Stimulated activated CD4-positive, alpha-beta T cell treated with anti-CD3 and anti-CD28 coated beads, TNF-alpha, amount 100 ng/mL, for 4 hours (primary cell): ENCODE data around the gene TRAPPC10.

Experiments
- DNase-seq, 3 experiments: peaks; one replicate each; pipeline ENCODE4 v3.0.0-alpha.2; 2020; ENCODE audit warnings: low read depth in 3 of 3

TRAPPC10 gene

DNA sequence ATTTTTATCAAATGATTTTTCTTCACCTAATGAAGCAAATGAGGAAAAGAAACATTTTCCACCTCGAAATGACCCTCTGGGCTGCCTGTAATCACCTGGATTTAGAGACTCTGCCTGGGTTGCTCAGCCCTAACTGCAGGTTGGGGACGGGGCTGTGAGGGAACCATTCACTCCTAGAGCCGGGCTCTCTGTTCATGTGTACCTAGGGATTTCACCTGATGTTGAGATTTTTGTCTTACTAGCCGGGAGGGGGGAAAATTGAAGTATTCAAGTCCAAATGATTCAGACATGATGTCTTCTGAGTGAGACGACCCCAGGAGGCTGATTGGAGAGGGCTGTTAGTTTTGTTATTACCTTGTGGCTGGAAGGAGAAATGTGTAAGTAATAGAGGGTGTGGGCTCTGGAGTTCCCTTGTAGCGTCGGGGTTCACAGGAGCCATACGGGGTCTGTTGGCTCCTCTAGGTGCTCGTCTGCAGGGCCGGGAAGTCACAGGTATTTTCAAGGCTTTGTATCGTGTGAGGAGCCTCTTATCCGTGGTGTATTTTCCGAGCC is 52.8 kb downstream of the TRAPPC10 start:
- no peak for DNase-seq

- DNase-seq = peak; percentile 33 to 67 (median 59)
Observed at GRCh38 chr21:44065428-44065827, 53.3 kb downstream of the TRAPPC10 start.

DNA sequence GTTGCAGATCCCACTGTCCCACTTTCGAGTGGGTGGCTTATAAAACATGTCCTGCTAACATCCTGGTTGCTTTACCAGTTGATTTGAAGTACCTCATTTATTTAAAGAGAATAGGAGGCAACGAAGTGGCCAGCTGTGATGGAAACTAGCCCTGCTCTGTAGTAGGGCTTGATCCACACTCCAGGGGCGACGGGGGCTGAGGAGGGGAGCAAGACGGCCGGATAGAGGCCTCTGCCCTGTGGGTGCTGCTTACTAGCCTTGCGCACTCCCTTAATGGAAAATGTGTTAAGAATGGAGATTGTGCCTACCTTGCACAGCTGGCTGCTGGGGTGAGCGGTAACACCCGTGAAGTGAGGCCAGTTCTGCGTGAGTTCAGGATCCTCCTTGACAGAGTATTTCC is 54.0 kb downstream of the TRAPPC10 start:
- DNase-seq = no peak

DNA sequence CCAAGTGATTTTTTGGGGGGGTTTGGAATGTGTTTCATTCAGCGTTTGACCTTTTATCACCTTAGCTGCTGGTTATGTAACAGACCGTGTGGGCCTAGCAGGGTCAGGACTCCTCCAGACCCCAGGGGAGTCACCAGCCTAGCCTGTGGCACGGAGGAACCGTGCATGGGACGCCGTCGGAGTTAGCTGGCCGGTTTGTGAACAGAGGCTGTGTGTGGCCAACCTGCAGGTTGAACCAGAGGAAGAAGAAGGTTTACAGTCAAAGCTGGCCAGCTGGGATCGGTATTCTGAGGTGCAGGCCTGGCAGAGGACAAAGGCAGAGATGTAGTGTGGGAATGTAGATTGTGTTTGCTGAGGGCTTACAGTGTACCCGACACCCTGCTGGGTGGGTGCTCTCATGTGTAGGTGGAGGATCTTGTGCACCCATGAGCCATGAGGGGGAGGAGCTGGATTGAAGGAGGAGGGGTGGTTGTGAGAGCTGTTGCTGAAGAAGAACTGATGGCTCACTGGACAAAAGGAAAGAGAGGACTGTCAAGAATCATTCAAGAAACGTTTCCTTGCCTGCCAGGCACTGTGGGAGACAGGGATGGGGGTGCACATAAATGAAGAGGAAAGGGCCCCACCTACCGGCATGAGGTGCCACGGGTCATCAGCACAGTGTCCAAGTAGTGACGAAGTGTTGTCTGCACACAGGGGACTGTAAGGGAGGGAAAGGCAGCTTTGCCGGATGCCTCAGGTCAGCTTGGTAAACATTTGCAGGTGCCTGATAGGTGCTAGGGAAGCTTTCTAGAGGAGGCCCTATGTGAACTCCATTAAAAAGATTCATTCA is 55.1 kb downstream of the TRAPPC10 start:
- DNase-seq = no peak

DNA sequence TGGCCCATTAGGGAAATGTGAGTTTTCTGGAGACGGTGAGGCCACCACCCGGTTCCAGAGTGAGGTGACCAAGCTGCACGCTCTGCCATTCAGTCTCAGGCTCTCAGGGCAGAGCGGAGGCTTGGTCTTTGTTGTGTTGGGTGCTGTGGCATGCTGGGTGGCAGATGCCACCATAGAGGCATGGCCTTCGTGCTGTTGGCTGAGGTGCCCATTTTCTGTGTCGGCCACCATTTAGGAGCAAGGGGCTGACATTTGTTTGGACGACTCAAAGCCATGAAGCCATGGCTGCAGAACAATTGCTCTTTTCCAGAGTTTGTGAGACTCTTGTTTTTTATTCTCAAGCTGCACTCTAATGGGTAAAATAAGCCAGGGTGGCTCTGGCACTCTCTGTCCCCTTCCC is 58.3 kb downstream of the TRAPPC10 start:
- DNase-seq = no peak

- no peak for DNase-seq
Observed at GRCh38 chr21:44071359-44072104, 59.4 kb downstream of the TRAPPC10 start.

- no peak for DNase-seq
Observed at GRCh38 chr21:44072111-44072510, 60.0 kb downstream of the TRAPPC10 start.

DNA sequence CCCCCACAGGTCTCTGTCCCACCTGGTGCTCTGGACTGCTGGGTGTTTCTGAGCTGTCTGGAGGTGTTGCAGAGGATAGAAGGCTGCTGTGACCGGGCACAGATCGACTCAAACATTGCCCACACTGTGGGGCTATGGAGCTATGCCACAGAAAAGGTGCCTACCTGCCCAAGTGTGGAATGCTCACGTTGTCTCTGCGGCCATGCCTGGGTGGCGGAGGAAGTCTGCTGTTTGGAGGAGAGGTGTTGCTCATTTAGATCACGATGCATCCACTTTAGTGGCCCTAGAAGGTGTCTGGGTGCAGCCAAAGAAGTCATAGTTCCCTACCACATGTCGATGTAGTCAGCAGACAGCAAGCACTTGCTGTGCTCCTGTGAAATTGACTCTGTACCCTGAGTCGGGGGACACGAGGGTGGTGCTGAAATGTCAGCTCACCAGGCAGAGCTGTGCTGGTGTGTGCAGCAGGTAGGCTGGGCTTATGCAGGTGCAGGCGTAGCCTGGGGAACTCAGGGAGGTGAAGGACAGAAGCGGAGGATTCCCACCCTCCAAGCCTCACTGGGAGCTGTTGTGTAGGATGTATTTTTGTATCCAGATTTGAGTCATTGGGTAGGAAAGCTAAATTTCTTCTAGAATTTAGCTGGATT is 62.3 kb downstream of the TRAPPC10 start:
- no peak for DNase-seq

DNA sequence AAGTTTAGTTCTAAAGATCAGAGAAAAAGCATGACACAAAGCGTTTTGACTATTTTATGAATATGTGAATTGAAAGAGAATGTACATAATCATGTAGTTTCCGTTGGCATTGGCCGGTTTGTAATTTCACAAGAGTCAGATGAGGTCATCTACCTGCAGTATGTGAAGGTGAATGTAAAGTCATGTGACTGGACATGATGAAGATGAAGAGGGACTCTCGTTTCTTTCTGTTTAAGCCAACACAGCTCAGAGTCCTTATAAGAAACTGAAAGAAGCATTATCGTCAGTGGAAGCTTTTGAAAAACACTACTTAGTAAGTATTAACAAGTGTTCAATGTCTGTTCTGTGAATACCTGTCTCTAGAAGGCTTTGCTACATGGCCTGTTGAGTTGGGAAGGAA is 64.2 kb downstream of the TRAPPC10 start:
- no peak for DNase-seq

- no peak for DNase-seq
Observed at GRCh38 chr21:44078411-44078981, 66.4 kb downstream of the TRAPPC10 start.

- DNase-seq = no peak
Observed at GRCh38 chr21:44079446-44079845, 67.3 kb downstream of the TRAPPC10 start.

GRCh38 chr21:44079846-44080245 is 67.7 kb downstream of the TRAPPC10 start:
- no peak for DNase-seq

DNA sequence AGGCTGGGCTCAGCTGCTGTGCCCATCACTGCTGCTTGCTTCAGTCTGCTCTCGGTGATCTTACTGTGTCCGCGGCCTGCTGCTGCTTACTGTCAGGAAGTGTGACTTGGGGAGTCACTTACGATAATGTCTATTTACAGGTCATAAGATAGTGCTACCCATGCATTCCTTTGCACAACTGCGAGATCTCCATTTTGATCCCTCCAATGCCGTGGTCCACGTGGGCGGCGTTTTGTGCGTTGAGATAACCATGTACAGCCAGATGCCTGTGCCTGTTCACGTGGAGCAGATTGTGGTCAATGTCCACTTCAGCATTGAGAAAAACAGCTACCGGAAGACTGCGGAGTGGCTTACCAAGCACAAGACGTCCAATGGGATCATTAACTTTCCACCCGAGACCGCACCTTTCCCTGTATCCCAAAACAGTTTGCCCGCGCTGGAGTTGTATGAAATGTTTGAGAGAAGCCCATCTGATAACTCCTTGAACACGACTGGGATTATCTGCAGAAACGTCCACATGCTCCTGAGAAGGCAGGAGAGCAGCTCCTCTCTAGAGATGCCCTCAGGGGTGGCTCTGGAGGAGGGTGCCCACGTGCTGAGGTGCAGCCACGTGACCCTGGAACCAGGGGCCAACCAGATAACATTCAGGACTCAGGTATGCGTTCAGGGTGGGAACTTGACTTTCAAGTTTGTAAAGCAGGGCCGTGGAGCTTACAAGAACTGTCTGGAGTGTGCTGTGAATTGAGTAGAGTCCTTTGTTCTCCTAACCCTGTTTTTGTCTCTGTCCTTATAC is 70.7 kb downstream of the TRAPPC10 start:
- no peak for DNase-seq

- peak in 1 of 3 experiments; percentile 26 for DNase-seq
Observed at GRCh38 chr21:44083631-44084291, 71.7 kb downstream of the TRAPPC10 start.

DNA sequence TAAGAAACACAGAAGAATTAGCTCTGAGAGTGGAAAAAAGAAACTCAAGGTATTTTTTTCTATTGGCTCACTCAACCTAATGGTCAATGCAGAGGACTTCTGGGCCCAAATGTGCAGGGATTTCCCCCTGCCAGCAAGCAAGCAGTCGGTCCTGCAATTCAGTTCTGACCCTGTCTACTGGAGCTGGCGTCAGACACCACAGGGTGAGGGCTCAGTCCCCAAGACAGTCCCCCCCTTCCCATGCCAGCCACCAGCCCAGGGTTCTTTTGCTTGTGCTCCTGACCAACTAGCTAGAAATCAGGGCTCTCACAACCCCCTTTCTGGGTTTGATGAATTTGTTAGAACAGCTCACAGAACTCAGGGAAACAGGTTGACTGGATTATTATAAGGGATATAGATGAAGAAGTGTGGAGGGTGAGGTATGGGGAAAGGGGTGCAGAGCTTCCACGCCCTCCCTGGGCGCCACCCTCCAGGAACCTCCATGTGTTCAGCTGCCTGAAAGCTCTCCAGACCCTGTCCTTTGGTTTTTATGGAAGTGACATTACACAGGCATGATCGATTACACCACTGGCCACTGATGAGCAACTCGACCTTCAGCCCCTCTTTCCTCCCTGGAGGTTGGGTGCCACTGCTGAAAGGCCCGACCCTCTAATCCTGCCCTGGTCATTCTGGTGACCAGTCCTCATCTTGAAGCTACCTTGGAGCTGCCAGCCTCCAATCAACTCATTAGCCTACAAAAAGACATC is 72.6 kb downstream of the TRAPPC10 start:
- DNase-seq = no peak

DNA sequence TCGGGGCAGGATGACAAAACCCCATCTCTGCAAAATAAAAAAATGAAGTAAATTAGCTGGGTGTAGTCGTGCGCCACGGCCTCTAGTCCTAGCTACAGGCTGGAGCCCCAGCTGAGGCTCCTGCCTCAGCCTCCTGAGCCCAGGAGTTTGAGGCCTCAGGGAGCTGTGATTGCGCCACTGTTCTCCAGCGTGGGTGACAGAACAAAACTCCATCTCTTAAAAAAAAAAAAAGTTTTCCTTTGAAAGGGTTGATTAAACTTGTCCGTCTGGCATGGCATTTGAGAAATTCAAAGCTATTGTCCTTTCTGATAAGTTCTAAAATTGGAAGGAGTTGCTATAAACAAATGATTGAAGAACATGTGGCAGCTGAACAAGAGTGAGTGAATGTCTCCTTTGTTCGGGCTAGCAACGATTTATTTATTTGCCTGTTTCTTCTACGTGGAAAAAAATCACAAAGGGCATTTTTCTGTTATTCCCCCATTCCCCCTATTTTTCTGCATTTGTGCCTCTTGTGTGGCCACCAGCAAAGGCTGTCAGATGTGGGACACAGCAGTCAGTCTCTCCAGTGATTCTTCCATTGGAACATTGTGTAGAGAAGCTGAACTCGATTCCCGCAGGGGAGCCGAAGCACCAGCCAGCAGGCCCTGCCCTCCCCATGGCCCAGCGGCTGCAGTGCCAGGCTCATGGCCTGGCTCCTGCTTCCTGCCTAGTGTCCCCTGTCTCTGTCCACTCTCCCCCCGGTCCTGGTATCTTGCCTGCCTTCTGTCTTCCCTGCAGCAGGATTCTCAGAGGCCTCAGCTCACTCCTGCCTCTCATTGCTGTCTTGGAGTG is 73.6 kb downstream of the TRAPPC10 start:
- no peak for DNase-seq

DNA sequence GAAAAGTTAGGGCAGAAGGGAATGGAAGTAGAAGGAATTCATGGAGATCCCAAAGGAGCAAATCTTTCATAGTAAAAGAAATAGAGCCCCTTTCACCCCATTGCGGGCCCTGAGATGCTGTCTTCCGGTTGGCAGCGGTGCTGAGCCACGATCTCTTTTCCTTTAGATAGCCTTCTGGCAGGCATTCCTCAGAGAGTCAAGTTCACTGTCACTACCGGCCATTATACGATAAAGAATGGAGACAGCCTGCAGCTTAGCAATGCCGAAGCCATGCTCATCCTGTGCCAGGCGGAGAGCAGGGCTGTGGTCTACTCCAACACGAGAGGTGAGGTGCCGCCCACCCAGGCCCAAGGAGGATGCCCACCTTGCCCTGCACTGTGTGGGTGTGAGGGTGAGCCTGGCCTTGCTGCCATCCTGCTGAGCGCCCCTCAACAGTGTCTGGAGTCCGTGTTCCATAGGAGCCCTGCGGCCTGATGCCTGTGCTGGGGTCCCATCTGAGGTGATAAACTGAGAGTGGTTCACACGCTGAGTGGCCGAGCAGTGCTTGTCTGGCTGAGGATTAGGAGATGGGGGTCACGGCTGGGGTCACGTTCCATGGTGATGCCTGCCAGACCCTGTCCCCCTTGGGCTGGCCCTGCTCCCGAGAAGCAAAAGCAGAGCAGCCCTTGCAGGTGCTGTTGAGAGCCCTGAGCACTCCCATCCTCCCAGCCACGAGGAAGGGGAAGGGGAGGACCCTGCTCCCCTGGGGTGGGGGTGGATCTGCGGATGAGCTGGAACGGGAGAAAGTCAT is 74.7 kb downstream of the TRAPPC10 start:
- DNase-seq = no peak
